ENCODE results near the gene GRID2. TPM values are rescaled to one million over a fixed set of nuclear protein-coding genes. Genes with fewer than 3 reads are reported as not detected.

GRID2 gene
- total and polyA plus RNA-seq, 12 donors: 0.01 to 0.07 (median 0.07) TPM; not detected in 9

GRCh38 chr4:92968996-92969395, 665.2 kb downstream of the GRID2 start:
- no peak for TF ChIP-seq CTCF (IDR thresholded peaks at IDR 0.05)
- Histone ChIP-seq H3K9me3 (peaks cover 0 to 10% (median 0%) of the 10 kb centered on the region in 11 donors), H3K36me3 (no peaks in the 10 kb centered on the region), H3K27me3 (no peaks in the 10 kb centered on the region), H3K4me3 (no peak overlapping the region), H3K4me1 (no peaks in the 10 kb centered on the region), H3K27ac (no peak overlapping the region)
- DNase-seq (no peak), ATAC-seq (no peak)
- intact Hi-C loops (cut with DNase I): no loop called here
- 70 to 84% methylated on average over 1 of the region's 1 CpG for WGBS, 2 donors

DNA sequence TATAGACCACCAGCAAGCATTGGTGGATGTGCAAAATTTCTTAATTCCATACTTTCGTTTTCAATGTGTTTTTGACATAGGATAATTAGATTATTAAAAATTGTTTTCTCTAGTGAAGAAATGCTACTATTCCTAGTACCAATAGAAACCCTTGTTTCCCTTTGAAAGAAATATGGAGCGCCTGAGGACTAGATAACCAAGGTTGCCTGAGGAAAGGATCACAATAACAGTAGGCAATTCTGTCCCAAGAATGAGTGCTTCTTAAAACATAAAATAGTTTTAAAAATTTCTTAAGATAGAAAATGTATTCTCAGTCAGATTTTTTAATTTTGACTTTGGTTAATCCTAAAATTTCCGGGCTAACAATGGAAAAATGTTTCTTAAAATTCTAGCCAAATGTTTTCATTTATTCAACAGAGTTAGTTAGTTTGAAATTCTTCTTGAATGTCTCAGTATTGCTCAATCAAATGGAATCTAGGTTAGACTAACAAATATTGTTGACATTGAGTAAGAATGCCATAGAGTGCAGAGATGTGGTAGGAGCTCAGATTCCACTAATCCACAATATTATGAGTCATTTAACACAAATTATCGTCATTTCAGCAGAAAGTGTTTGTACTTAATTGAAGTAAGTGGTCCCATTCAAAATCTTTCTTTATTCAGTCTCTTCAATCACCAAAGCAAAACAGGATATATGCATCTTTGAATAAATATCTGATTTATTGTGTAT, 666.0 kb downstream of the GRID2 start:
- intact Hi-C loops (cut with DNase I): no loop called here
- ATAC-seq: peak in 2 of 8 donors; percentile 37 to 42
- WGBS, 2 donors: 75 to 84% methylated on average over 4 of the region's 4 CpGs
- no peak for TF ChIP-seq CTCF (IDR thresholded peaks at IDR 0.05)
- H3K4me3 ChIP-seq: no peak overlapping the region
- no peaks in the 10 kb centered on the region for H3K27me3 ChIP-seq
- DNase-seq: no peak
- no peaks in the 10 kb centered on the region for H3K36me3 ChIP-seq
- H3K4me1 ChIP-seq: no peaks in the 10 kb centered on the region
- no peak overlapping the region for H3K27ac ChIP-seq
- peaks cover 0 to 10% (median 0%) of the 10 kb centered on the region in 11 donors for H3K9me3 ChIP-seq

DNA sequence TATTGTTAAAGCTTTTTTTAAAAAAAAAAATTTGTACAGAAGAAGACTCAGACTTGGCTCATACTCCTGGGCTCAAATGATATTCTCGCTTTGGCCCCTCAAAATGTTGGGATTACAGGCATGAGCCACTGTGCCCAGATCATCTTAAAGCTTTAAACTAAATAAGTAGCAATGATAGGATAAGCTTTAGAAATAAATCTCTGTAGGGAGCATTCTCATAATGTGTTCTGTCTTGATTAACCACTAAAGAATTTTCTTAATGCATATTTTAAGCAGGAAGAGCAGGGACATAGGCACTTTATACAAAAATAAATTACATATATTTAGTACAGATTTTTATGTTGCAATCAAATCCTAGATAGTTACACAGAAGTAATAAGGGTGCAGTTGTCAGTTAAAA, 667.2 kb downstream of the GRID2 start:
- no peaks in the 10 kb centered on the region for H3K27me3 ChIP-seq
- ATAC-seq (no peak), DNase-seq (no peak)
- 83 to 88% methylated on average over 1 of the region's 1 CpG for WGBS, 2 donors
- no peak for TF ChIP-seq CTCF (IDR thresholded peaks at IDR 0.05)
- no peaks in the 10 kb centered on the region for H3K36me3 ChIP-seq
- intact Hi-C loops (cut with DNase I): no loop called here
- no peak overlapping the region for H3K4me3 ChIP-seq
- no peaks in the 10 kb centered on the region for H3K4me1 ChIP-seq
- no peak overlapping the region for H3K27ac ChIP-seq
- H3K9me3 ChIP-seq: peaks cover 0 to 10% (median 0%) of the 10 kb centered on the region in 11 donors

GRCh38 chr4:92988301-92988700, 684.5 kb downstream of the GRID2 start:
- no peak for TF ChIP-seq CTCF (IDR thresholded peaks at IDR 0.05)
- Histone ChIP-seq H3K36me3 (no peaks in the 10 kb centered on the region), H3K27ac (no peak overlapping the region), H3K27me3 (no peaks in the 10 kb centered on the region), H3K4me1 (no peaks in the 10 kb centered on the region), H3K9me3 (peaks cover 0 to 3% (median 0%) of the 10 kb centered on the region in 11 donors), H3K4me3 (no peak overlapping the region)
- intact Hi-C loops (cut with DNase I): no loop called here
- WGBS, 2 donors: 61 to 74% methylated on average over 2 of the region's 2 CpGs
- DNase-seq: no peak
- ATAC-seq: no peak

All from heart right ventricle (tissue), 16 donors.